A549 treated with DMSO at 1 μM for 4 hours (cell line): Measurements from ENCODE around the gene ACSS2. TPM values are rescaled to one million over a fixed set of nuclear protein-coding genes. Genes with fewer than 3 reads are reported as not detected.

Source experiments
- total RNA-seq: library from RNA; stranded (reverse); fragments of 200-300 nt; extraction: Qiagen RNA extraction; gene quantifications from 5 replicates; pipeline ENCODE4 v1.2.3, GENCODE V29; 2022; ENCODE audit warnings: low read depth

ACSS2 gene, protein sequence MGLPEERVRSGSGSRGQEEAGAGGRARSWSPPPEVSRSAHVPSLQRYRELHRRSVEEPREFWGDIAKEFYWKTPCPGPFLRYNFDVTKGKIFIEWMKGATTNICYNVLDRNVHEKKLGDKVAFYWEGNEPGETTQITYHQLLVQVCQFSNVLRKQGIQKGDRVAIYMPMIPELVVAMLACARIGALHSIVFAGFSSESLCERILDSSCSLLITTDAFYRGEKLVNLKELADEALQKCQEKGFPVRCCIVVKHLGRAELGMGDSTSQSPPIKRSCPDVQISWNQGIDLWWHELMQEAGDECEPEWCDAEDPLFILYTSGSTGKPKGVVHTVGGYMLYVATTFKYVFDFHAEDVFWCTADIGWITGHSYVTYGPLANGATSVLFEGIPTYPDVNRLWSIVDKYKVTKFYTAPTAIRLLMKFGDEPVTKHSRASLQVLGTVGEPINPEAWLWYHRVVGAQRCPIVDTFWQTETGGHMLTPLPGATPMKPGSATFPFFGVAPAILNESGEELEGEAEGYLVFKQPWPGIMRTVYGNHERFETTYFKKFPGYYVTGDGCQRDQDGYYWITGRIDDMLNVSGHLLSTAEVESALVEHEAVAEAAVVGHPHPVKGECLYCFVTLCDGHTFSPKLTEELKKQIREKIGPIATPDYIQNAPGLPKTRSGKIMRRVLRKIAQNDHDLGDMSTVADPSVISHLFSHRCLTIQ
- 7.1 to 10.2 TPM (median 9.2 TPM) in 5 replicates for total RNA-seq

DNA sequence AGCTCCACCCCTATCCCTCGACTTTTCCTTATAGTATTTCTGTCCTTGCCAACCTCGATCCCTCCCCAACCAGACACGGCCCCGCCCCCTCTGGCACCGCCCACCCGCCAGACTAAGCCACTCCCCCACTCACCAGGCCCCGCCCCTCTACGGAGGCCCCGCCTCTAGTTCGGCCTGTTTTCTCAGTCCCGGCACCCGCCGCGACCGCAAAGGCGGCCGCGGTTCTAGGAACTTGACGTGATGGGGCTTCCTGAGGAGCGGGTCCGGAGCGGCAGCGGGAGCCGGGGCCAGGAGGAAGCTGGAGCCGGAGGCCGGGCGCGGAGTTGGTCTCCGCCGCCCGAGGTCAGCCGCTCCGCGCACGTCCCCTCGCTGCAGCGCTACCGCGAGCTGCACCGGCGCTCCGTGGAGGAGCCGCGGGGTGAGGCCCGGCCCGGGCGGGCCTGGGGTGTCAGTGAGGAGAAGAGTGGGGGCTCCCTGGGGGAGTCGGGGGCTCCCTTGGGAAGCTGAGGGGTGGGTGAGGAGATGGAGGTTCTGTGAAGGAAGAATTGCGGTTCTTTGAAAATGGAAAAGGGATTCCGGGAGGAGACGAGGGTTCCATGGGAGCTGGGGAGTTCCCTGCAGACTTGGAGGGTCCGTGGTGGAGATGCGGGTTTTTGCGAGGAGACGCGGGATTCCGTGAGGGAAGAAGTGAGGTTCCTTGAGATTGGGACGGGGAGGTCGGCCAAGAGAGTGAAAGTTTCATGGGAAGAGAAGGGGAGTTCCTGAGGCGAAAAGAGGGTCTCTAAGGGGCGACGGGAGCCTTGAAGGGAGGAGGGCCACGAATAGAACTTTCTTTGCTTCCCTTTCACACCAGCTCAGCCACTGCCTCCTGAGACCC is at the start of gene ACSS2:
Gene ACSS2, plus strand, starts transcription at position 207 of the 877 bp plus-strand sequence. Its CDS starts 34 bp downstream, at position 241.

DNA sequence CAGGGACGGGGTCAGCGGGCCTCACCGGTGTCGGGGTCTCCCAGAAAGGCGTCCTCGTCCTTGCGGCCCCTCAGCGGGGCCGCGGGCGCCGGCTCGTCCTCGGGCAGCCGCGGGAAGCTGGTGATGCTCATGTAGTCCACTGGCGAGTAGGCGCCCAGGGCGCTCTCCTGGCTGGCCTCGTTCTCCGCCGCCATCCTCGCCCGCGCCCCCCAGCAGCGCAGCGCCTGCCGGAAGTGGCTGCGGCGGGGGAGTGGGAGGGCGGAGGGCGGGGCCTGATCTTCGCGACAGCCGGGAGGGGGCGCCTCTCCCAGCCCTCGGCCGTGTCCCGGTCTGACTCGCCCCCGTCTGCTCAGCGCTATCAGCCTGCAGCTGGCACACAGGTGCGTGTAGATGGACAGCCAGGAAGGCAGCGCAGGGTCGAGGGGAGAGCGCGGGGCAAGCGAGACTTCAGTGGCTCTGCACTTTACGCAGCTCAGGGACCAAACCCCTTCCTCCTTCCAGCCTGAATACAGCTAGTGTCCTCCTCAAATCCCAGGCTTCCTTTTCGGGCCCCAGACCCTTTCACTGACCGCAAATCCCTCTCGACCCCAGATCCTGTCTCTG is 3.7 kb upstream of the ACSS2 start, which contains the start of gene GGT7:
Gene GGT7, minus strand, starts transcription at position 235 of the 603 bp plus-strand sequence. Its CDS starts 41 bp downstream, at position 194.

DNA sequence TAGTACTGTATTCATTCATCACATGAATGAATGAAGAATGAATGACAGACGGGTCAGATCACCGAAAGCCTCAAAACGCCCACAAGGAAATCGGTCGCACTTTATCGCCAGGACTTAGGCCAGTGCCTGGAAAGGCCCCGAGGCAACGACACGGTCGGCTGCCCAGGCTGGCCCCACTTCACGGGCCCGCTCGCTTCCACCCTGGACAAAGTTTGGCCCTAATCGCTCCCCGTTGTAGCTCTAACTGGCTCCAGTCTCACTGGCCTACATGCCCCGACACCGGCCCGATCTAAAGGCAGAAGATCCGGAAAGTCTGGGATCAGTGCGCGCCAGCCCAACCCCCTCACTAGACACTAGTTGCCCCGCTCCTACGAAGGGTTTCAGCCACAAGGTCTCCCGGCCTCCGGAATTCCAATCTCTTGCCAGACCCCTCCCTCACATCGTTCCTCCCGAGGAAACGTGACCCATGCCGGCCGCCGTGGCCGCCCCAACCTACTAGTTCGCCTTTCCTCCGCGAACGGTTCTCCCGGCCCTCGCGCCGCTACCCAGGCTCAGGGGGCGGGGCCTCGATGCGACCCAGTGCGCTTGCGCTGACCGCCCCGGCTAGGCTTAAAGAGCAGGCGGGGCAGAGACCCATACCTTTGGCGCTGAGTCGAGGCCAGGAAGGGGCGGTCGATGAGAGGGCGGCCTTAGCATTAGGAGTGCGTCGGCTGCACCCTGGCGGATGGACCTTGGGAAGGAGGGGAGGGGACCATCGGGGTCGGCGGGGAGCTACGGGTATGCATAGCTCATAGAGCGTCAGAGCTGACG is 79.0 kb downstream of the ACSS2 start, which contains the start of the genes GSS and MYH7B:
Gene GSS, minus strand, starts transcription at position 576 of the 810 bp plus-strand sequence. CDS start 3,954 bp downstream, outside the sequence.
Gene MYH7B, plus strand, starts transcription at position 638 of the 810 bp plus-strand sequence. CDS start 22,138 bp downstream, outside the sequence.

Other genes starting within 250 kb of the ACSS2 start
- gene PIGU, start 199.5 kb upstream of the ACSS2 start, total RNA-seq: 25.1 to 31.2 TPM (median 30.0 TPM) in 5 replicates
- 7.4 to 10.6 TPM (median 7.5 TPM) in 5 replicates for gene TP53INP2, start 172.3 kb upstream of the ACSS2 start, total RNA-seq
- gene NCOA6, start 51.0 kb upstream of the ACSS2 start, total RNA-seq: 16.3 to 21.7 TPM (median 20.8 TPM) in 5 replicates
- gene GGT7, start 3.8 kb upstream of the ACSS2 start, total RNA-seq: 6.2 to 8.1 TPM (median 7.3 TPM) in 5 replicates
- 56.8 to 60.3 TPM (median 59.2 TPM) in 5 replicates for gene GSS, start 79.2 kb downstream of the ACSS2 start, total RNA-seq
- 0.08 to 0.17 TPM (median 0.13 TPM) in 4 of 5 replicates, not detected in the other for gene MYH7B, start 79.3 kb downstream of the ACSS2 start, total RNA-seq
- gene TRPC4AP, start 216.2 kb downstream of the ACSS2 start, total RNA-seq: 46.7 to 61.3 TPM (median 57.9 TPM) in 5 replicates